ENCODE results near the gene VKORC1.

Gene VKORC1

DNA sequence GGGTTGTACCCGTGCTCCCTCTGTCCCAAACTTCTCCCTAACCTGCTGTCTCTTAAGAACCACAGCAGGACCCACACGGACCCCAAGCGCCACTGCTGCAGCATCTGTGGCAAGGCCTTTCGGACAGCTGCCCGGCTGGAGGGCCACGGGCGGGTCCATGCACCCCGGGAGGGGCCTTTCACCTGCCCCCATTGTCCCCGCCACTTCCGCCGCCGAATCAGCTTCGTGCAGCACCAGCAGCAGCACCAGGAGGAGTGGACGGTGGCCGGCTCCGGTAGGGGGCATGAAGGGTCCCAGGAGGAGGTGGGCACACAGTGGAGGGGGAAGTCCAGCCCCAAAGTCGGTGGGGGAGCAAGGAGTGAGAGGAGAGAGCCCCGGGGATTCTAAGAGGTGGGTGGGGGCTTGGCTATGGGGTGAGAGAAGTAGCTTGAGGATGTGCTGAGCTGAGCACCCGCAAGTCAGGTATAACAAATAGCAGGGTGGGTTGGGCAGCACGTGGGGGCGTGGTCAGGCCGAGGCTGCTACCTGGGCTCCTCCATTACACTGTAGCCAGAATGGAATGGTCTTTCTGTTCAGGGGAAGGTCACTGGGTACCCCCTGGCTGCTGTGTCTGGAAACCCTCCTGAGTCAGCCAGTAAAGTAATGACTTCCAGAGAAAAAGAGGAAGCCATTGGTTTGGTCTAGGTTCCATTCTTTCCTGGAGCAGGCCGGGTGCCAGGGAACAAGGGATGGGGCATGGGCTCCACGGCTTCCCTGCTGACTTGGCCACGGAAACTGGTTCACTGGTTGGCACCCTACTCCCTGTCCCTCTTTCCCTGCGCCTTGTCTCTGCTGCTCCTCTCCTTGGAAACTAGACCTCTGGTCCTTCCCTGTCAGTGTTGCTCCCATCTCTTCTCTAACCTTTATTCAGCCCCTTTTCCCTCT, 12.9 kb downstream of the VKORC1 start:
- no peak for DNase-seq

DNA sequence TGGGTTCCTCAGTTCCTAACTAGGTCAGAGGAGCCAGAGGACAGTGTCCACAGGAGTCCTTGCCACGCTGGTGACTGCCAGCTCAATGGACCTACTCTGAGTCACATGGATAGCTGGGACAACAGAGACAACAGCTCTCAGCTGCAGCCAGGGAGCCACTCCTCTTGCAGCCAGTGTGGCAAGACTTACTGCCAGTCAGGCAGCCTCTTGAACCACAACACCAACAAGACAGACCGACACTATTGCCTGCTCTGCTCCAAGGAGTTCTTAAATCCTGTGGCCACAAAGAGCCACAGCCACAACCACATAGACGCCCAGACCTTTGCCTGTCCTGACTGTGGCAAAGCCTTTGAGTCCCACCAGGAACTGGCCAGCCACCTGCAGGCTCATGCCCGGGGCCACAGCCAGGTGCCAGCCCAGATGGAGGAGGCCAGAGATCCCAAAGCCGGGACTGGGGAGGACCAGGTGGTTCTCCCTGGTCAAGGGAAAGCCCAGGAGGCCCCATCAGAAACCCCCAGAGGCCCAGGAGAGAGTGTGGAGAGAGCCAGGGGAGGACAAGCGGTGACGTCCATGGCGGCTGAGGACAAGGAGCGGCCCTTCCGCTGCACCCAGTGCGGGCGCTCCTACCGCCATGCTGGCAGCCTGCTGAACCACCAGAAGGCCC, 13.7 kb downstream of the VKORC1 start:
- no peak for DNase-seq

DNA sequence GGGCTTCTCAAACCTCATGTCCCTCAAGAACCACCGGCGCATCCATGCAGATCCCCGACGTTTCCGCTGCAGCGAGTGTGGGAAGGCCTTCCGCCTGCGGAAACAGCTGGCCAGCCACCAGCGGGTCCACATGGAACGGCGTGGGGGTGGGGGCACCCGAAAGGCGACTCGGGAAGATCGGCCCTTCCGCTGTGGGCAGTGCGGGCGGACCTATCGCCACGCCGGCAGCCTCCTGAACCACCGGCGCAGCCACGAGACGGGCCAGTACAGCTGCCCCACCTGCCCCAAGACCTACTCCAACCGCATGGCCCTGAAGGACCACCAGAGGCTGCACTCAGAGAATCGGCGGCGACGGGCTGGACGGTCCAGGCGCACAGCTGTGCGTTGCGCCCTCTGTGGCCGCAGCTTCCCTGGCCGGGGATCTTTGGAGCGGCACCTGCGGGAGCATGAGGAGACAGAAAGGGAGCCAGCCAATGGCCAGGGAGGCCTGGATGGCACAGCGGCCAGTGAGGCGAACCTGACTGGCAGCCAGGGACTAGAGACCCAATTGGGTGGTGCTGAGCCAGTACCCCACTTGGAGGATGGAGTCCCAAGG, 14.5 kb downstream of the VKORC1 start:
- no peak for DNase-seq

DNA sequence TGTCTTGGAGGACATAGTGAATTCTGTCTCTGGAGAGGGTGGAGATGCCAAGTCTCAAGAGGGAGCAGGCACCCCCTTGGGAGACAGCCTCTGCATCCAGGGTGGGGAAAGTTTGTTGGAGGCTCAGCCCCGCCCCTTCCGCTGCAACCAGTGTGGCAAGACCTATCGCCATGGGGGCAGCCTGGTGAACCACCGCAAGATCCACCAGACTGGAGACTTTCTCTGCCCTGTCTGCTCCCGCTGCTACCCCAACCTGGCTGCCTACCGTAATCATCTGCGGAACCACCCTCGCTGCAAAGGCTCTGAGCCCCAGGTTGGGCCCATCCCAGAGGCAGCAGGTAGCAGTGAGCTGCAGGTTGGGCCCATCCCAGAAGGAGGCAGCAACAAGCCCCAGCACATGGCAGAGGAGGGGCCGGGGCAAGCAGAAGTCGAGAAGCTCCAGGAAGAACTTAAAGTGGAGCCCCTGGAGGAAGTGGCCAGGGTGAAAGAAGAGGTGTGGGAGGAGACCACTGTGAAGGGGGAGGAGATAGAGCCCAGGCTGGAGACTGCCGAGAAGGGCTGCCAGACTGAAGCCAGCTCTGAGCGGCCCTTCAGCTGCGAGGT, 15.2 kb downstream of the VKORC1 start:
- DNase-seq: no peak

DNA sequence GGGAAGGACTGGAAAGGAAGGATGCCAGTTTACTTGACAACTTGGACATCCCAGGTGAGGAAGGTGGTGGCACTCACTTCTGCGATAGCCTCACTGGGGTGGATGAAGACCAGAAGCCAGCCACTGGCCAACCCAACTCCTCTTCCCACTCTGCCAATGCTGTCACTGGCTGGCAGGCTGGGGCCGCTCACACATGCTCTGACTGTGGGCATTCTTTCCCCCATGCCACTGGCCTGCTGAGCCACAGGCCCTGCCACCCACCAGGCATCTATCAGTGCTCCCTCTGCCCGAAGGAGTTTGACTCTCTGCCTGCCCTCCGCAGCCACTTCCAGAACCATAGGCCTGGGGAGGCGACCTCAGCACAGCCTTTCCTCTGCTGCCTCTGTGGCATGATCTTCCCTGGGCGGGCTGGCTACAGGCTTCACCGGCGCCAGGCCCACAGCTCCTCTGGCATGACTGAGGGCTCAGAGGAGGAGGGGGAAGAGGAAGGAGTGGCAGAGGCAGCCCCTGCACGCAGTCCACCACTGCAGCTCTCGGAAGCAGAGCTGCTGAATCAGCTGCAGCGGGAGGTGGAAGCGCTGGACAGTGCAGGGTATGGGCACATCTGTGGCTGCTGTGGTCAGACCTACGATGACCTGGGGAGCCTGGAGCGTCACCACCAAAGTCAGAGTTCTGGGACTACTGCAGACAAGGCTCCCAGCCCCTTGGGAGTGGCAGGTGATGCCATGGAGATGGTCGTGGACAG, 15.8 kb downstream of the VKORC1 start:
- no peak for DNase-seq

DNA sequence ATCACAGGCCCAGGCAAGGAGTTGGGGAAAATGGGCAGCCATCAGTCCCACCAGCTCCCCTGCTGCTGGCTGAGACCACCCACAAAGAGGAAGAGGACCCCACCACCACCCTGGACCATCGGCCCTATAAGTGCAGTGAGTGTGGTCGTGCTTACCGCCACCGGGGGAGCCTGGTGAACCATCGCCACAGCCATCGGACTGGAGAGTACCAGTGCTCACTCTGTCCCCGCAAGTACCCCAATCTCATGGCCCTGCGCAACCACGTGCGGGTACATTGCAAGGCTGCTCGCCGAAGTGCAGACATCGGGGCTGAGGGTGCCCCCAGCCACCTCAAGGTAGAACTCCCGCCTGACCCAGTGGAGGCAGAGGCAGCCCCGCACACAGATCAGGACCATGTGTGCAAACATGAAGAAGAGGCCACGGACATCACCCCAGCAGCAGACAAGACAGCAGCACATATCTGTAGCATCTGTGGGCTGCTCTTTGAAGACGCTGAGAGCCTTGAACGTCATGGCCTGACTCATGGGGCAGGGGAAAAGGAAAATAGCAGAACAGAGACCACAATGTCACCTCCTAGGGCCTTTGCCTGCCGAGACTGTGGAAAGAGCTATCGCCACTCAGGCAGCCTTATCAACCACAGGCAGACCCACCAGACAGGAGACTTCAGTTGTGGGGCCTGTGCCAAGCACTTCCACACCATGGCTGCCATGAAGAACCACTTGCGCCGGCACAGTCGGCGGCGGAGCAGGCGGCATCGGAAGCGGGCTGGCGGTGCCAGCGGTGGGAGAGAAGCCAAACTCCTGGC, 16.8 kb downstream of the VKORC1 start:
- no peak for DNase-seq

DNA sequence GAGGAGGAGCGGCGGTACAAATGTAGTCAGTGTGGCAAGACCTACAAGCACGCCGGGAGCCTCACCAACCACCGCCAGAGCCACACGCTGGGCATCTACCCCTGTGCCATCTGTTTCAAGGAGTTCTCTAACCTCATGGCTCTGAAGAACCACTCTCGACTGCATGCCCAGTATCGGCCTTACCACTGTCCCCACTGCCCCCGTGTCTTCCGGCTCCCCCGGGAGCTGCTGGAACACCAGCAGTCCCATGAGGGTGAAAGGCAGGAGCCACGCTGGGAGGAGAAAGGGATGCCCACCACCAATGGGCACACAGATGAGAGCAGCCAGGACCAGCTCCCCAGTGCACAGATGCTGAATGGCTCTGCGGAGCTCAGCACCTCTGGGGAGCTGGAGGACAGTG, 17.6 kb downstream of the VKORC1 start:
- no peak for DNase-seq

DNA sequence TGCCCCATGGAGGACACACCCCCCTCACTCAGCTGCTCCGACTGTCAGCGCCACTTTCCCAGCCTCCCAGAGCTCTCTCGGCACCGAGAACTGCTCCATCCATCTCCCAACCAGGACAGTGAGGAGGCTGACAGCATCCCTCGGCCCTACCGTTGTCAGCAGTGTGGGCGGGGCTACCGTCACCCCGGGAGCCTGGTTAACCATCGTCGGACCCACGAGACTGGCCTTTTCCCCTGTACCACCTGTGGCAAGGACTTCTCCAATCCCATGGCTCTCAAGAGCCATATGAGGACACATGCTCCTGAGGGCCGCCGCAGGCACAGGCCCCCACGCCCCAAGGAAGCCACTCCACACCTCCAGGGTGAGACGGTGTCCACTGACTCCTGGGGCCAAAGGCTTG, 18.3 kb downstream of the VKORC1 start:
- no peak for DNase-seq

DNA sequence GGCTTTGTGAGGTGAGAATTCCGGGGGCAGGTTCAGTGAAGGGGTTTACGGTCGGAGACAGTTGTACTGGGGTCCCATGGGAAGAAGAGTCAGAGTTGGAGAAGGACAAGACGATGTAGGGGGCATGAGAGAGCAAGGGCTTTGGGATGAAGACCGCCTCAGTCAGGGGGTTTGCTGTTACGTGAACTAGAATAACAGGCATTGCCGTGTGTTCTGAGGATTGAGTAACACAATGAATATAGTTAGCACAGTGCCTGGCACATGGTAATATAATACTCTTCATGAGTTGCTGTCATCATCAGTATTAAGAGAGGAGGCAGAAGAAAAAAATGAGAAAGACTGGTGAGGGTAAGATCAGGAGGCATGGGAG, 19.8 kb downstream of the VKORC1 start:
- no peak for DNase-seq

DNA sequence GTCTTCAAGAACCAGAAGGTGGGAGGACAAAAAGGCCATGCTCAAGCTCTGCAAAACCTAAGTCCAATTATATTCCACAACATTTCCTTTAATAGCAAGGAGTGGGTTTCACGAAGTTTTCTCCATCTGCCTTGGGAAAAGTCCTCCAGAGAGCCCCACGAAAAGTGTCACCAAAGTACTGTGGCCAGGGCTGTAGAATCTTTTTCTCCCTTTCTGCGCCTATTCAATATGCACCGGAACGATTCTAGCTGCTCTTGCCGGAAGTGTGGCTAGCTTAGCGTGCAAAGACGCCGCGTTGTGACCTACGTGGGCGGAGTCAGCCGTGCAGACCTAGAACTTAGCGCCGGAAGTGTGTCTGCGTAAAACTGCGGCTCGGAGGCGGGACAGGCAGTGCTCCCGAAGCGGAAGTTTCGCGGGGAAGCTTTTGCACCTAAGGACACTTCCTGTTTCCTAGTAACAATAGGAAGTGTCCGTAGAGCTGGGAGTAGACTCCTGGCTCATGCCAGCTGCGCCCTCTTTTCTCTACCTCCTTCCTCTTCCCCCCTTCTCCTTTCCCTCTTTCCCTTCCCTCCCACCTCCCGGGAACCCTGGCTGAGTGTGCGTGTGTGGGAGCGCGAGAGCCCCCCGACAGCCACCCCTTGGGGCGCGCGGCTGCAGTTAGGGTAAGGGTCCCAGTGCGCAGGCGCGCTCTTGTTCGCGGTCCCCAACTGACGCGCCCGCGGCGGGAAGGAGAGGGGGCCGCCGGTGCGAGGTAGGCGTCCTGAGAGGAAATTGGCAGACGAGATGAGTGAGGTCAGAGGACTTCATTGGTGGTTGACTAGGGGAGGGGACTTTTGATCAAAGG, 20.4 kb downstream of the VKORC1 start, which contains the start of the genes ZNF646 and ZNF668:
Gene ZNF646, plus strand, starts transcription at position 453 of the 844 bp plus-strand sequence. CDS start 1,903 bp downstream, outside the sequence.
Gene ZNF668, minus strand, starts transcription at position 271 of the 844 bp plus-strand sequence. CDS start 9,781 bp downstream, outside the sequence.
- peak; percentile 99 for DNase-seq

DNA sequence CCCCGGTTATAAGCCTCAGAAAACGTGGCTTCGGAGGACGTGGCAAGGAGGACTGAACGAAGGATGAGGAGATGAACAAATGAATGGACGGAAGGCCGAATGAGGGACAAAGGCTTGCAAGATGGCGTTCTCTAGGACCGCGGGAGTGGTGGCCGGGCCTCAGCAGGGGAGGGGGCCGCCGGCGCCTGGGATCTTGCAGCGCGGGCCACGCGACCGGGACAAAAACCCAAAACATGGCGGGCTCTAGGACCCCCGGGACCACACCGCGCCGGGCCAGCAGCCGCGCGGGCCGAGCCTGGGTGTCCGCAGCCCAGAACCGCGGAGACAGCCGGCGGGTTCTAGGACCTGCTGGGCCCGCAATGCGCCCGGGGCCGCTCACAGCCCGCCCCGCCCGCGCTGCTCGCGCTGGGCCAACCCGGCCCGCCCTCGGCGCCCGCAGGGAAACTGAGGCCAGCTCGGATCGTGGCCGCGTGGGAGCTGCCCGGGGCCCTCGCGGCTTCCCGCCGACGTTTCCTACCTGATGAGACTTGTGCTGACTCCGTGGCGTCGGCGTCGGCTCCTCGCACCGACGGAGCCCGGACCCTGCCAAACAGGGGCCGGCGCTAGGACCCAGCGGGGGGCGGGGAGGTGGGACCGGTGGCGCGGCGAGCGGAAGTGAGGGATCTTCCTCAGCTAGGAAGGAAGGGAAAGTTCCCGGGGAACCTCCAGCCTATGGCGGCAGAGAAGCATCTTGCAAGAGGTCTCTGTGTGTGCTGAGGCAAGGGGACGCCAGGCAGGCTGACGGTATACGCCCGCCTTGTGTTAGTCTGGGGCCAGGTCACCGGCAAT, 21.2 kb downstream of the VKORC1 start:
- DNase-seq: peak; percentile 90

DNA sequence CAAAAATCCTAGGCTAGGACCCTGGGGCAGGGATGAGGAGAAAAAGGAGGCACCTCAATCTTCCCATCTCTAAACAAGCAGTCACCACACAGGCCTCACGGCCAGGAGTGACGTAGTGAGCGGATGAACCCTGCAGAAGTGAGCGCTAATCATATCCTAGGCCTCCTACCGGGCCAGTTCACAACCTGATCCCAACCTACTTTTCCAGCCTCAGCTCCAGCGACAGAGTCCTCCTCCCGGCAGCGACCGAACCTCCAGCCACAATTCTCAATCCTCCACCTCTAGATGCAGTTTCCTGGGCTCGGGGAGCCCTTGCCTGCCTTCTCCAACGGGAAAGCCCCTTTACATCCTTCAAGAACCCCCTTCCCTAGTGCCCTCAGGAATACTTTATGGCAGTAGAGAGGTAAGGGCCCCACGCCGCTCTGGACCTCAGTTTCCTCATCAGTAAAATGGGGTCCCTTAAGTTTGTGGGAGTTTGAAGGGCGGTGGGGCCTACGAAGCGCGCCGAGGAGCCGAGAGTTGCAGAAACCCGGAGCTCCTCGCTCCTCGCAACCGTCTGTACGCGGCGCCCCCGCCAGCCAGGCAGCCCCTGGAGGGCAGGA, 22.0 kb downstream of the VKORC1 start:
- peak; percentile 26 for DNase-seq

DNA sequence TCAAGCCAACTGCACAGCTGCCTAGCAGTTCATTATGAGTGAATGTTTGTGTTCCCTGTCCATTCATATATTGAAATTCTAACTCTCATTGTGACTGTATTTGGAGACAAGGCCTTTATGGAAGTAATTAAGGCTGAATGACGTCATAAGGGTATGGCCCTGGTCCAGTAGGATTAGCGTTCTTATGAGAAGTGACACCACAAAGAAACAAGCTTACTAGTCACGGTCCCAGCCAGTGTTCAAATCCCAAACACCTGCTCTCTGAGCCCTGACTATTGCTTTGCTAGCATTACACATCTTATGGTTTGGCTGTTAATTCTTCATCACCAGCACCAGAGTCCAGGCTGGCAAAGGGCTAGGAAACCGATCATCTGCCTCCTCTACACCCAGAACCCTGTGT, 22.7 kb downstream of the VKORC1 start:
- no peak for DNase-seq

DNA sequence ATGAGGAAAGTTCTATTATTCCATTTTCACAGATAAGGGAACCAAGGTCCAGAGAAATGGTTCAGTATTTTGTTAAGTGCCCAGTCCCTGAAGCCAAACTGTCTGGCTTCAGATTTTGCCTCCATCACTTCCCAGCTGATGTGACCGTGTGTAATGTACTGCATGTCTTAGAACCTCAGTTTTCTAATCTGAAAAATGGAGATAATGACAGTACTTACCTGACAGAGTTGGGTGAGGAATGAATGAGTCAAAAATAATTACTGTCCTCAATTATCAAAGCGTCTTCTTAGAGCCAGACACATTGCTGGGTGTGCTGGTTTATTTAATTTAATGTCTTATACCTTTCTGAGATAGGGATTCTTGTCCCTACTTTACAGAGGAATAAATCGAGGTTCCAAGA, 27.3 kb downstream of the VKORC1 start:
- DNase-seq: no peak

DNA sequence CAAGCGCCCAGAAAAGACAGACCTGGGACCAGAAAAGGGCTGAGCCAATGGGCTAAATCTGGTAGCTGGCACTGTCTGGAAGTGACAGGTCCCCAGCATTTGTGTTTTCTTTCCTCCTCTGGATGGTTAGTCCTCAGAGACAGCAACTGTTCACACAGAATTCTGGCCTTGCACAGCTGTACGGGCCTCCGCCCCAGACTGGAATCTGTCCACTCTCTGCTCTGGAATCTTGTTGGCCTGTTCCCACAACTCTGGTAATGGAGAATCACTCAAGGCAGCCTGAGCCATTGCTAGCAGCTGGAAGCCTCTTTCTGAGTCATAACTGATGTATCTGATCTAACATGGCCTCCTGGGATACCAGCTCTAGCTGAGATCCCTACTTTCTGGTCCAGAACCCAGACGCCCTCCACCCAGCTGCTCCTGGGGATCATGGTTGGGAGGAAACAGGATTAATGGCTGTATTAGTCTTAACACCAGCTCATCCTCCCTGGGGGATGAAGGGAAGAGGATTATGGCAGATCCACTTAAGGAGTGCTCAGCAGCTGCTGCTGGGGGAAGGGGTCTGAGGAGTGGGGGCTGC, 29.6 kb downstream of the VKORC1 start:
- DNase-seq: no peak

DNA sequence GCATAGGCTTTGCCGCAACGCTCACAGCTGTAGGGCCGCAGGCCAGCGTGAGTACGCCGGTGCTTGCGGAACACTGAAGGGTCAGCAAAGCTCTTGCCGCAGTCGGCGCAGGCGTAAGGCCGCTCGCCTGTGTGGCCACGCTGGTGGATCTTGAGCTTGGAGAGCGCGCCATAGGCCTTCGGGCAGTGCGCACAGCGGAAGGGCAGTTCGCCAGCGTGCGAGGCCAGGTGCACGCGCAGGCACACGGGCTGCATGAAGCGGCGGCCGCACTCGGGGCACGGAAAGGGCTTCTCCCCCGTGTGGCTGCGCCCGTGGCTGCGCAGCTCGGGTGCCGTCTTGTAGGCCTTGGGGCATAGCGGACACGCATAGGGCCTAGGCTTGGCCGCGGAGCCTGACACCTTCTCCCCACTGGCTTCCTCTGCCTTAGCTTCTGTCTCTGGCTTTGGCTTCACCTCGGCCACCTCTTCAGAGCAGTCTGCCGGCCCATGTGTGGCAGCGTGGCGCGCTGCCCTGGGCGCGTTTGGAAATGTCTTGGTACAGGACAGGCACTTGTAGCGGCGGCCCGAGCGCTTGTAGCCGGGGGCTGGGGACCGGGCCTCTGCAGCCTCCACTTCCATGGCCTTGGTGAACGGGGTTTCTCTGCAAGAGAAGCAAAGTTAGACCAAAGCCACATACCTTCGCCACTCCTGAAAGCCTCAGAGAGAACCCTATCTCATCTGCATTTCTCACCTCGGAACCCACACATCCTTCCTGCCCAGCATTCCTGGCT, 30.6 kb downstream of the VKORC1 start:
- no peak for DNase-seq

DNA sequence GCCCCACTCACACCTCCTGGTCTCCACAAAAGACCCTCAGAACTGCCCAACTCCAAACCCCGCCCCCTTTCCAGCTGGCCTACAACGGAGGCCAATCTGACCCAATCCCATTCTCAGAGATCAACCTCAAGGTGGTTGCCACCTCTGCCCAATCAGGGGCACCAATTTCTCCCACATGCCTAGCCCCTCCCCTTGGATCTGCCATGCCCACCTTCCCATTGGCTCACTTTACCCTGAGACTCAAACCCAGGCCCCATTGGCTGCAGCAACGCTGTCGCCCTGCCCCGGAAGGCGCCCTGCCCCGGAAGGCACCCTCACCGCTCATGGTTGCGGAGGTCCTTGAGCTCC, 31.1 kb downstream of the VKORC1 start:
- no peak for DNase-seq

DNA sequence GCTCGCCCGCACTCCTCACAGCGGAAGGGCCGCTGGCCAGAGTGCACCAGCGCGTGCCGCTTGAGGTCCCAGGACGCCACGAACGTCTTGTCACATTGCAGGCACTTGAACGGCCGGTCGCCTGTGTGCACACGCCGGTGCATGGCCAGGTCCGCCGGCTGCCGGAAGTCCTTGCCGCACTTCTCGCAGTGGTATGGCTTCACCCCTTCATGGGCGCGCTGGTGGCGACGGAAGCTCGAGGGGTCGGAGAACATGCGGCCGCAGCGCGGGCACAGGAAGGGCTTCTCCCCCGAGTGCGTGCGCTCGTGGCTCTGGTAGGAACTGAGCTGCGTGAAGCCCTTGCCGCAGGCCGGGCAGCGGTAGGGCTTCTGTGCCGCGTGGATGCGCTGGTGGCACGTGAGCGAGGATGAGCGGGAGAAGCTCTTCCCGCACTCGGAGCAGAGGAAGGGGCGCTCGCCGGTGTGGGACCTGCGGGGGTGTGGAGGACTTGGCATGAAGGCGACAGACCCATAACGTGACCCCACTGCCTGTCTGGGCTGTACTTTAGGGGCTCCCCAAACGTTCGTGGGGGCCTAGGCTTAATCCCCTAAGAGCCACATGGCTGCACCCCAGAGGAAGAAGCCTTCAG, 32.7 kb downstream of the VKORC1 start:
- DNase-seq: no peak

All from stimulated activated CD4-positive, alpha-beta T cell treated with anti-CD3 and anti-CD28 coated beads, Interleukin-4, amount 100 ng/mL, for 24 hours (primary cell).